ENCODE measurements around the gene TGFBR3. TPM values are rescaled to one million over a fixed set of nuclear protein-coding genes. Genes with fewer than 3 reads are reported as not detected.

The TGFBR3 gene
- 32.2 TPM for polyA plus RNA-seq (ENCODE audit: insufficient read length)

GRCh38 chr1:91885716-91886506 is at the start of gene TGFBR3:
TSS of gene TGFBR3 (minus strand) at chr1:91886151. CDS start at chr1:91861531, 24,620 bp downstream.
- peak; percentile 97 for DNase-seq

GRCh38 chr1:91929250-91929649 is 43.3 kb upstream of the TGFBR3 start:
- no peak for DNase-seq

- DNase-seq: no peak
Observed at GRCh38 chr1:91928026-91928425, 42.1 kb upstream of the TGFBR3 start.

- no peak for DNase-seq
Observed at GRCh38 chr1:91925644-91926435, 39.9 kb upstream of the TGFBR3 start.

GRCh38 chr1:91924146-91924545 is 38.2 kb upstream of the TGFBR3 start:
- DNase-seq: no peak

- no peak for DNase-seq
Observed at GRCh38 chr1:91919962-91920361, 34.0 kb upstream of the TGFBR3 start.

- no peak for DNase-seq
Observed at GRCh38 chr1:91916811-91917460, 31.0 kb upstream of the TGFBR3 start.

- DNase-seq: no peak
Observed at GRCh38 chr1:91916046-91916445, 30.1 kb upstream of the TGFBR3 start.

- no peak for DNase-seq
Observed at GRCh38 chr1:91913018-91913417, 27.1 kb upstream of the TGFBR3 start.

GRCh38 chr1:91912266-91912665 is 26.3 kb upstream of the TGFBR3 start:
- no peak for DNase-seq

- DNase-seq: no peak
Observed at GRCh38 chr1:91901231-91901630, 15.3 kb upstream of the TGFBR3 start.

GRCh38 chr1:91900562-91900961 is 14.6 kb upstream of the TGFBR3 start:
- no peak for DNase-seq

GRCh38 chr1:91897016-91897415 is 11.1 kb upstream of the TGFBR3 start:
- no peak for DNase-seq

GRCh38 chr1:91895832-91896556 is 10.0 kb upstream of the TGFBR3 start:
- DNase-seq: no peak

- DNase-seq: no peak
Observed at GRCh38 chr1:91894036-91894761, 8.2 kb upstream of the TGFBR3 start.

- DNase-seq: no peak
Observed at GRCh38 chr1:91891969-91892368, 6.0 kb upstream of the TGFBR3 start.

- no peak for DNase-seq
Observed at GRCh38 chr1:91891454-91891853, 5.5 kb upstream of the TGFBR3 start.

- DNase-seq: no peak
Observed at GRCh38 chr1:91889717-91890459, 3.9 kb upstream of the TGFBR3 start.

- DNase-seq: peak; percentile 43
Observed at GRCh38 chr1:91885213-91885715, 687 bp downstream of the TGFBR3 start.

- peak; percentile 45 for DNase-seq
Observed at GRCh38 chr1:91884459-91885212, 1.3 kb downstream of the TGFBR3 start.
